ENCODE results near the gene MMP24.

Gene MMP24

GRCh38 chr20:35277531-35278395 is 51.3 kb downstream of the MMP24 start, which contains the start of gene MMP24OS:
Gene MMP24OS (minus strand): TSS chr20:35278122. CDS start chr20:35277929, 193 bp downstream.
- TF ChIP-seq CTCF (IDR thresholded peaks at IDR 0.05; ENCODE audit: control extremely low read depth, extremely low read depth, low read depth, missing control alignments): peak; percentile 64
- CTCF ChIA-PET: interaction anchor here (1.1 to 1.8 kb wide), 3 partner anchors 10 to 25 kb away, joined by 3 to 6 read pairs (median 3); no protein-coding TSS in a partner anchor
- peak; percentile 96 for DNase-seq (ENCODE audit: extremely low spot score)
- POLR2A ChIA-PET: interaction anchor here (0.6 to 0.8 kb wide), 3 partner anchors 9 to 715 kb away, joined by 3 to 10 read pairs (median 6); partner anchors contain the start of gene CEP250

GRCh38 chr20:35279040-35279439 is 52.5 kb downstream of the MMP24 start:
- no peak for DNase-seq (ENCODE audit: extremely low spot score)
- ChIA-PET CTCF (interaction anchor here (2.0 kb wide), 1 partner anchor 24 kb away, joined by 8 read pairs; no protein-coding TSS in a partner anchor), POLR2A (interaction anchor here (0.5 kb wide), 1 partner anchor 337 kb away, joined by 4 read pairs; the partner anchor contains the start of gene SPAG4)
- TF ChIP-seq CTCF (IDR thresholded peaks at IDR 0.05; ENCODE audit: control extremely low read depth, extremely low read depth, low read depth, missing control alignments): no peak

DNA sequence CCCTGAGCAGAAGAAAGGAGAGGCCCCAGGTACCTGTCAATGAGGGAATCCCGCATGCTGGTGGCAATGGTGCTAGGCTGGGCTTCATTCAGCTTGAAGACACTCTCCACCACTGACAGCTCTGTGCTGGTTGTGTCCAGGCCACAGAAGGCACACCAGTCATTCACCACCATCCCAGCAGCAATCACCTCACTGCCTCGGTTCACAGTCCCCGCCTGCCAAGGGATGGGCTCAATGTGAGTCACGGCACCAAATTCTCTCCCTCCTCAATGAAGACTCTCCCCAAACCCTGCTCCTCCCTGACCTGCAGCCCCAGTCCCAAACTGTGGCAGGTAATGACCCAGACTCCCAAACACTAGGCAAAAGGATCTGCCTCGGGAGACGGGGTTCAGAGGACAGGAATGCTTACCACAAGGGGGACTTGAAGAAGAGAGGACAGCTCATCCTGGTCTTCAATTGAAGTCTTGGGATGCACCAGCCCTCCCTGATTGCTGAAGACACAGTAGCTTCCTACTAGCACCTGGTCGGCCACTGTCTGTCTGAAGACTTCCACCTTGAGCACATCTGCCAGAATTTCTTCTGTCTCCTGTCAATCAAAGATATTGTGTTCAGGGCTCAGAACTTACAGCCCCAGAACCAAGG is 53.2 kb downstream of the MMP24 start:
- CTCF ChIA-PET: interaction anchor here (1.2 to 2.0 kb wide), 2 partner anchors 10 to 24 kb away, joined by 7 to 8 read pairs; no protein-coding TSS in a partner anchor
- POLR2A ChIA-PET: interaction anchor here (0.5 kb wide), 1 partner anchor 336 kb away, joined by 4 read pairs; the partner anchor contains the start of gene SPAG4
- no peak for TF ChIP-seq CTCF (IDR thresholded peaks at IDR 0.05; ENCODE audit: control extremely low read depth, extremely low read depth, low read depth, missing control alignments)
- DNase-seq (ENCODE audit: extremely low spot score): no peak

- ChIA-PET POLR2A (no interaction called here), CTCF (interaction anchor here (0.9 to 2.0 kb wide), 3 partner anchors 11 to 23 kb away, joined by 3 to 8 read pairs (median 7); no protein-coding TSS in a partner anchor)
- TF ChIP-seq CTCF (IDR thresholded peaks at IDR 0.05; ENCODE audit: control extremely low read depth, extremely low read depth, low read depth, missing control alignments): no peak
- no peak for DNase-seq (ENCODE audit: extremely low spot score)
Measured at GRCh38 chr20:35280523-35280922, 54.0 kb downstream of the MMP24 start.

DNA sequence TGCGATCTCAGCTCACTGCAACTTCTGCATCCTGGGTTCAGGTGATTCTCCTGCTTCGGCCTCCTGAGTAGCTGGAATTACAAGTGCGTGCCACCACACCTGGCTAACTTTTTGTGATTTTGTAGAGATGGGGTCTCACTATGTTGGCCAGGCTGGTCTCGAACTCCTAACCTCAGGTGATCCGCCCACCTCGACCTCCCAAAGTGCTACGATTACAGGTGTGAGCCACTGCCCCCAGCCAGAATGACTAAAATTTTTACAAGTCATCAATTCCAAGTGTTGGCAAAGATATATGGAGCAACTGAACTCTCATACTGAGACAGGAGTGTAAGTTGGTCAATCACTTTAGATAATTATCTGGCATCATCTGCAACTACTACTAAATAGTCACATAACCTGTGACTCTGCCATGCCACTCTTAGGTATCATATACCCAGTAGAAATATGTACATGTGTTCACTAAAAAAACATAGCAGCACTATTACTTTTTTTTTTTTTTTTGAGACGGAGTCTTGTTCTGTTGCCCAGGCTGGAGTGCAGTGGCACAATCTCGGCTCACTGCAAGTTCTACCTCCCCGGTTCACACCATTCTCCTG is 55.1 kb downstream of the MMP24 start:
- TF ChIP-seq CTCF (IDR thresholded peaks at IDR 0.05; ENCODE audit: control extremely low read depth, extremely low read depth, low read depth, missing control alignments): no peak
- CTCF ChIA-PET: interaction anchor here (0.9 to 1.0 kb wide), 2 partner anchors 22 to 26 kb away, joined by 3 read pairs; no protein-coding TSS in a partner anchor
- POLR2A ChIA-PET: no interaction called here
- no peak for DNase-seq (ENCODE audit: extremely low spot score)

All from GM10248 (cell line).